ENCODE data around the gene KCNMB1.

Gene KCNMB1

DNA sequence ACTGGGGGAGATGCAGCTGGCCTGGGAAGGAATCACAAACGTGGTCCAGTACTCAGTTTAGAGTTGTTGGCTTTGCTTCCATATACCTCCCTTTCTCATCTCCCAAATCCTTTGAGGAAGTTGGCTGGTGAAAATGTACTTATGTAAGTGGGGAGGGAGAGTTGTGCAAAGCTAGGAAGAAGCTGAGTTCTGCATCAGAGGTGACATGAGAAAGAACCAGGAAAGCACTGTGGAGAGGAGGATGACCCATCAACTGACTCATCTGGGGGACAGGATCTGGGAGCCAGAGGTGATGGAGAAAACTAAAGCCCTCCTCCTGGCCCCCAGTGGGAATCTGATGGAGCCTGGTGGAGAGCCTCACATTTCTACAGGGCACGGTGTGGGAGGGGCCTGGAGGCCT lies 16.2 kb downstream of the KCNMB1 start:
- no peak for DNase-seq (ENCODE audit: low read depth)
- TF ChIP-seq CTCF (IDR thresholded peaks at IDR 0.05; ENCODE audit: insufficient read depth, low read depth, low read length, missing control alignments) = no peak
- no peak overlapping the region for H3K4me3 ChIP-seq (ENCODE audit: low read depth, low read length)

GRCh38 chr5:170368586-170368985 lies 20.6 kb downstream of the KCNMB1 start:
- TF ChIP-seq CTCF (IDR thresholded peaks at IDR 0.05; ENCODE audit: insufficient read depth, low read depth, low read length, missing control alignments) = no peak
- no peak for DNase-seq (ENCODE audit: low read depth)
- no peak overlapping the region for H3K4me3 ChIP-seq (ENCODE audit: low read depth, low read length)

GRCh38 chr5:170366276-170366675 lies 22.9 kb downstream of the KCNMB1 start:
- DNase-seq (ENCODE audit: low read depth) = no peak
- no peak for TF ChIP-seq CTCF (IDR thresholded peaks at IDR 0.05; ENCODE audit: insufficient read depth, low read depth, low read length, missing control alignments)
- H3K4me3 ChIP-seq (ENCODE audit: low read depth, low read length) = no peak overlapping the region

DNA sequence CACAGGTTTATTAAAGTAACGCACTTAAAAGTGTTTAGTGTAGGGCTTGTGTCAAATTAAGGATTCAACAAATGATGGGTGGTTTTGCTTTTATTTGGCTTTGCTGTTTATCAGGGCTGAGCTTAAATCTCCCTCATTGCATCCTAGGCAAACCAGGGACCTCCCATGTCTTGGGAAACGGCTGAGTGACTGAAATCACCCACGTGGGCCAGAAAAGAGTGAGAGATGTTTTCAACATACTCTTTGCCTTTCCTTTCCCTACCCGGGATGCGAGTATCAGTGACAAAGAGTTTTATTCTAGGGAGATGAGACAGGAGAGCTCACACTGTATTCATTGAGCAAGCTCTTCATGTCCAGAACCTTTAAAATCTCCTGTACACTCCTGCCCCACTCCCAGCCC lies 23.3 kb downstream of the KCNMB1 start:
- TF ChIP-seq CTCF (IDR thresholded peaks at IDR 0.05; ENCODE audit: insufficient read depth, low read depth, low read length, missing control alignments) = no peak

DNA sequence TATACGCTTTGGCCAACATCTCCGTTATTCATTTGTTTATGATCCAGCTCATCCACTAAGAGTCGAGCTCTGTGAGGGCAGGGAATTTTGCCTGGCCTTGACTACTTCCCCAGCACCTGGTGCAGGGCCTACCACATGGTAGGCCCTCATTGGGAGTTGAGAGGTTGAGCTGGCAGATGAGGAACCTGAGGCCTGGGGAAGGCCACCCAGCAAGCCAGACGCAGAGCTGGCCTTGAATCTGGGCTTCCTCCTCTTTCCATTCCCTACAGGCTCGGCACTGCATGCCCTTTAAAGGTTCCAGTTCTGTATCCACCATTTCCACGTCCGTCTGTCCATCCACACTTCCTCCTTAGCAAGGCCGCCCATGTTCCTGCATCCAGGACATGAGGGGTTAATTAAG lies 24.2 kb downstream of the KCNMB1 start:
- no peak for TF ChIP-seq CTCF (IDR thresholded peaks at IDR 0.05; ENCODE audit: insufficient read depth, low read depth, low read length, missing control alignments)
- no peak for DNase-seq (ENCODE audit: low read depth)
- no peak overlapping the region for H3K4me3 ChIP-seq (ENCODE audit: low read depth, low read length)

More for the DNA sequence above, 23.3 kb downstream of the KCNMB1 start:
- no peak overlapping the region for H3K4me3 ChIP-seq (ENCODE audit: low read depth, low read length)
- DNase-seq (ENCODE audit: low read depth) = no peak

DNA sequence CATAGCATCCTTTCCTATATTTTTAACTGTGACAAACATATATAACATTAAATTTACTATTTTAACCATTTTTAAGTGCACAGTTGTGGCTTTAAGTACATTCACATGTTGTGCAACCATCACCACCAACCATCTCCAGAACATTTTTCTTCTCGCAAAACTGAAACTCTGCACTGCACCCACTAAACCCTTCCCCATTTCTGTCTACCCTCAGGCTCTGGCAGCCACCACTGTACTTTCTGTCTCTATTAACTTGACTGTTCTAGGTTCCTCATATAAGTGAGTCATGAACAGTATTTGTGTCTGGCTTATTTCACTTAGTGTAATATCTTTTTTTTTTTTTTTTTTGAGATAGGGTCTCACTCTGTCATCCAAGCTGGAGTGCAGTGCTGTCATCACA lies 25.5 kb downstream of the KCNMB1 start:
- no peak for TF ChIP-seq CTCF (IDR thresholded peaks at IDR 0.05; ENCODE audit: insufficient read depth, low read depth, low read length, missing control alignments)
- H3K4me3 ChIP-seq (ENCODE audit: low read depth, low read length) = no peak overlapping the region
- no peak for DNase-seq (ENCODE audit: low read depth)

GRCh38 chr5:170362656-170363055 lies 26.5 kb downstream of the KCNMB1 start:
- DNase-seq (ENCODE audit: low read depth) = no peak
- no peak for TF ChIP-seq CTCF (IDR thresholded peaks at IDR 0.05; ENCODE audit: insufficient read depth, low read depth, low read length, missing control alignments)
- H3K4me3 ChIP-seq (ENCODE audit: low read depth, low read length) = no peak overlapping the region

Data from GM12865 (cell line).